ENCODE data around the gene IFI16.
"Not testable (repeated sequence)": the region's sequence is repeated elsewhere in the genome, so short reads cannot be mapped to it uniquely, and the experiment has no call there.

Gene IFI16

GRCh38 chr1:159009704-159010361, at the start of gene IFI16:
Gene IFI16 (plus strand): TSS chr1:159009907. CDS start chr1:159014681, 4,774 bp downstream.
- DNase-seq = peak in 1 of 2 experiments; percentile 58

- DNase-seq = no peak
Measured at GRCh38 chr1:158961178-158961577, 48.5 kb upstream of the IFI16 start.

DNA sequence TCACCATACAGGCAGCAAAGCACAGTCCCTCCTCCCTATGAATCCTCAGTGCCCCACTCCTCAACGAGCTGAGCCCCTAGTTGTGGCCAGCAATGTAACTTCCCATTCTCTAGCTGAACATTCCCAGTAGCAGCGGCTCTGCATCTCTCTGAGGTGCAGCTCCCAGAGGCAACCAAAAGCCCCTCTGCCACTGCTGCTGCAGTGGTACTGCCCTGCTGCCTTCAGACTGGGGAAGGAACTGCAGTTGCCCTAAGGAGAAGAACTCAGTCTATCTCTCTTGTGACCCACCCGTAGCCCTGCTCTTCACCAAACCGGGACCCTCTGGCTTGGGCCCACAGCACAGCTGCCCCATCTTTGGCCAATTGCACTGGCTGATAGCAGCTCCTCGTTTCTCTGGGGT, 46.7 kb upstream of the IFI16 start:
- no peak for DNase-seq

GRCh38 chr1:158969166-158969565, 40.5 kb upstream of the IFI16 start:
- no peak for DNase-seq

DNA sequence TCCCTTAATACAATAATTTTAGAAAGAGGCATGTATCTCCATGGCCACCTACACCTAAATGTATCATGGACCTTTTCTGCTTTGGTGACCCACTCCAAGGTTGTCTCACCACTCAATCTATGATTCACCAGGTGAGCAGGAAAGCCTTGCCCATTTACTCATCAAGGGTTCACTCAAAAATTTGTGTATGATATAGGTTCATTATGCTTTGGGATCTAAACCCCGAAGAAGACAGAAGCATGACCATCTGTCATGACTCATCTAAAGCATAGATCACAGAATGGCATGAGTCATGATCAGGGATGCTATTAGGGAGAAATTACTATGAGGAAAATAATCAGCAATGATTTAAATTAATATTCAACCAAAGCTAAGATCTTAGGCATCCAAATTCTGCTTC, 39.9 kb upstream of the IFI16 start:
- no peak for DNase-seq

GRCh38 chr1:158972841-158973240, 36.9 kb upstream of the IFI16 start:
- no peak for DNase-seq

GRCh38 chr1:158976219-158976618, 33.5 kb upstream of the IFI16 start:
- DNase-seq = no peak

GRCh38 chr1:158978730-158979129, 31.0 kb upstream of the IFI16 start:
- no peak for DNase-seq

GRCh38 chr1:158979229-158979628, 30.5 kb upstream of the IFI16 start:
- no peak for DNase-seq

- no peak for DNase-seq
Measured at GRCh38 chr1:158983235-158983634, 26.5 kb upstream of the IFI16 start.

- no peak for DNase-seq
Measured at GRCh38 chr1:158984386-158984785, 25.3 kb upstream of the IFI16 start.

DNA sequence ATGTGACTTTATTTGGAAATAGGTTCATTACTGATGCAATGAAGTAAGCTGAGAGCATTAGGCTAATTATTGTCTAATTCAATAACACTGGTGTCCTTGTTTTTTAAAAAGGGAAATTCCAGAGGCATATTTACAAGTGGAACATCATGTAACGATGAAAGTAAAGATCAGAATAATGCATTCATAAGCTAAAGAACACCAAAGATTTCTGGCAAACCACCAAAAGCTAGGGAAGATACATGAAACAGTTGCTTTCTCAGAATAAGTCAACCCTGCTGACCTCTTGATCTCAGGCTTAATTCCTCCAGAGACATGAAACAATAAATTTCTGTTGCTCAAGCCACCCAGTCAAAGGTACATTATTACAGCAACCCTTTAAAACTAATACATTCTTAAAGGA, 20.3 kb upstream of the IFI16 start:
- no peak for DNase-seq

DNA sequence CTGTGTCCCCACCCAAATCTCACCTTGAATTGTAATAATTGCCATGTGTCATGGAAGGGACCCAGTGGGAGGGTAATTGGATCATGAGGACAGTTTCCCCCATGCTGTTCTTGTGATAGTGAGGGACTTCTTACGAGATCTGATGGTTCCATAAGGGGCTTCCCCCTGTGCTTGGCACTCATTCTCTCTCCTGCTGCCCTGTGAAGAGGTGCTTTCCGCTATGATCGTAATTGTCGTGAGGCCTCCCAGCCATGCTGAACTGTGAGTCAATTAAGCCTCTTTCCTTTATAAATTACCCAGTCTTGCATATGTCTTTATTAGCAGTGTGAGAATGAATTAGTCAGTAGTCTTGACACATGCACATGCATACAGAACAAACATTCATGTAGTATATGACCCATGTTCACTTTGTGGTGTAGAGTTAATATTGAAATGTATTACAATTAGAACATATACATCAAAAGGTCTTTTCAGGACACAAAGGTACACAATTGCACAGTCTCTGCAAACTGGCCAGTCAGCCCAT, 16.9 kb upstream of the IFI16 start:
- no peak for DNase-seq

- no peak for DNase-seq
Measured at GRCh38 chr1:158996998-158997397, 12.7 kb upstream of the IFI16 start.

GRCh38 chr1:158998037-158998780, 11.5 kb upstream of the IFI16 start:
- no peak for DNase-seq

GRCh38 chr1:158998781-158999161, 10.9 kb upstream of the IFI16 start:
- DNase-seq = no peak

- no peak for DNase-seq
Measured at GRCh38 chr1:158999316-159000069, 10.2 kb upstream of the IFI16 start.

DNA sequence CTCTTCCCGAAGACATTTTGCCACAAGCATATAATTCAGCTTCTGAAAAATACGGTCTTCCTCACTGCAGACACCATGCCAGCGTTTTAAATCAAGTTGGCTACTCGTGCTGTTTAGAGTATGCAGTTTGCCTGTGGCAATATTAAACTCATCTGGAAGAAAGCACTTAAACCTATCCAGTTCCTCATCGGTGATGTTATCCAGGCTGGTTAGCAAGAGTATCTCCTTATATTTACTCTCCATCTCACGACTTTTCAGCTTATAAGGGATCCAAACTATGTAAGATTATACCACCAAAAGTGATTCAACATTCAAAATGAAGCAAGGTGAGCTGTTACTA, 9.7 kb upstream of the IFI16 start:
- no peak for DNase-seq

- DNase-seq = no peak
Measured at GRCh38 chr1:159000625-159001024, 9.1 kb upstream of the IFI16 start.

DNA sequence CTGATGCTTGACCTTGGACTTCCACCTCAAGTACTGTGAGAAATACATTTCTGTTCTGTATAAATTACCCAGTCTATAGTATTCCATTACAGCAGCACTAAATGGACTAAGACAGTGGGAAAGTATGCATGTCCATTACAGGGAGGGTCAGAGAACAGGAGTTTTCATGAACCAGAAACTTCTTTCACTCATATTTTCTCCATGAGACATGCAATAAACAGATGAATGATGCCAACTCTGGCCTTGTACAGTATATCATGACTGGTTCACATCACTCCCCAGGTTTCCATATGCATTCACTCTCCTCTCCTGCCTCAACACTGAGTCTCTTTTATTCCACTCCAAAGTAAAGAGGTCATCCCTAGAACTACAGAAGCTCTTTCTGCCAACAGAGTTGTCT, 4.5 kb upstream of the IFI16 start:
- DNase-seq = no peak

GRCh38 chr1:159005676-159006075, 4.0 kb upstream of the IFI16 start:
- DNase-seq = no peak

DNA sequence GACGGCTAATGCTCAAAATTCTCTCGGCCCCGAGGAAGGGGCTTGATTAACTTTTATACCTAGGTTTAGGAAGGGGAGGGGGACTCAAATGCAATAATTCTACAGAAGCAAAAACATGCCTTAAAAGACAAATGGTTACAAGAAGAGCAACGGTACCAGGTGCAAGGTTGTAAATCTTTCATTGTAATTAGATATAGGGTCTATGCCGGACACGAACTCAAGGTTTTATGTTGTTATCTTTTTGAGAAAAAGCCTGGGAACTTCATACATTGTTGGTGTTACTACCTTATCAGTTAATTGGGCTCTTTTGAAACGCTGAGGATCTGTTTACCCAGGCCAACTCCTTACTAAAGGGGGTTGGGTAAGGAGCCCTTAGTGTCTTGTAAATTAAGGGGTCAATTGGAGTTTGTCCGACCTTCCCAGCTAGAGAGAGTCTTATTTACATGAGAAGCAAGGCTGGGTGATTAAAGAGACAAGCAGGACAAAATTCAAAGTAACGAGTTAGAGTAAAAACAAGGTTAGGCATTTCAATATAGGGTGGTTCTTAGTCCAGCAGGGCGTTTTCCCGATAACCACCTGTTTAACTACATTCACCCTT, 3.4 kb upstream of the IFI16 start:
- DNase-seq = not testable (repeated sequence)

- DNase-seq = no peak
Measured at GRCh38 chr1:159007726-159008125, 2.0 kb upstream of the IFI16 start.
